Fibroblast of mammary gland (primary cell): Measurements from ENCODE around the gene KBTBD8.

Experiments used
- DNase-seq: peaks from one replicate; pipeline ENCODE4 v3.0.0-alpha.2; 2010; ENCODE audit warnings: low read depth
- H3K4me3 ChIP-seq: 2 replicates; pipeline ENCODE4 v1.5.1; 2011; ENCODE audit warnings: low read depth, mild to moderate bottlenecking, low read length, moderate library complexity; ENCODE audit not compliant: control insufficient read depth
- CTCF ChIP-seq: conservative IDR thresholded peaks from 2 replicates; pipeline ENCODE4 v1.5.1; 2011; ENCODE audit warnings: low read depth, low read length, inconsistent platforms; ENCODE audit not compliant: control insufficient read depth, insufficient read depth

Gene KBTBD8

GRCh38 chr3:67044955-67045354 is 46.8 kb downstream of the KBTBD8 start:
- TF ChIP-seq CTCF: no peak
- DNase-seq: no peak
- no peak overlapping the region for H3K4me3 ChIP-seq

GRCh38 chr3:67045711-67046465 is 47.8 kb downstream of the KBTBD8 start:
- no peak for TF ChIP-seq CTCF
- no peak for DNase-seq

GRCh38 chr3:67047051-67047450 is 48.9 kb downstream of the KBTBD8 start:
- TF ChIP-seq CTCF: no peak
- no peak overlapping the region for H3K4me3 ChIP-seq
- DNase-seq: no peak

More at GRCh38 chr3:67045711-67046465, 47.8 kb downstream of the KBTBD8 start:
- H3K4me3 ChIP-seq: no peak overlapping the region

- no peak for TF ChIP-seq CTCF
- no peak for DNase-seq
- no peak overlapping the region for H3K4me3 ChIP-seq
Measured at GRCh38 chr3:67048067-67048714, 50.1 kb downstream of the KBTBD8 start.

GRCh38 chr3:67048715-67049074 is 50.6 kb downstream of the KBTBD8 start:
- no peak for DNase-seq
- TF ChIP-seq CTCF: no peak
- no peak overlapping the region for H3K4me3 ChIP-seq

GRCh38 chr3:67059443-67059842 is 61.3 kb downstream of the KBTBD8 start:
- TF ChIP-seq CTCF: no peak
- no peak for DNase-seq

More at GRCh38 chr3:67059443-67059842, 61.3 kb downstream of the KBTBD8 start:
- no peak overlapping the region for H3K4me3 ChIP-seq
